Measurements from ENCODE around the gene ZSCAN16.

Gene ZSCAN16

DNA sequence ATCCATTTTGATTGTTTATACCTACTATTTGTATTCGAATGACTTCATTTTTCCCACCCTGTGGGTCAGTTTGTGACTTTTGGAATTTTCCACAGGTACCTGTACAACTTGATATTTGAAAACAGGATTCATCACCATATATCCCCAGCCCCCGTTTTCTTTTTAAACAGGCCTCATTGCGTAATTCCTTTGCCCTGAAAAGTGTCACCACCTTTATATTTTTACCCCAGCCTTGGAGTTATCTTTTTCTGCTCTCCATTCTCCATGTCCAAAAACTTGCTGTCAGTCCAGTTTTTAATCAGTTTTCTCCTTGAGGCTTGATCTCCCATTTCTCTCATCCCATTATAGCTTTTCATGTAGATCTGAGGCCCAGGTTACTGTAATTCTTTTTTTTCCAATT, 33.9 kb downstream of the ZSCAN16 start:
- peaks cover 32% of the 10 kb centered on the region for H3K36me3 ChIP-seq (ENCODE audit: insufficient read depth, insufficient read length, low read length)
- no peak overlapping the region for H3K9ac ChIP-seq (ENCODE audit: insufficient read length, low read depth)
- H3K9me3 ChIP-seq (ENCODE audit: insufficient read depth, low read length) = peaks cover 6% of the 10 kb centered on the region
- no peak for DNase-seq (ENCODE audit: low read depth, low spot score)
- no peaks in the 10 kb centered on the region for H3K4me1 ChIP-seq (ENCODE audit: insufficient read depth, insufficient read length)
- H3K4me3 ChIP-seq (ENCODE audit: insufficient read length, low read depth) = no peak overlapping the region
- TF ChIP-seq YY1 (IDR thresholded peaks at IDR 0.05; ENCODE audit: insufficient read depth, insufficient read length) = no peak
- TF ChIP-seq ZNF274 (IDR thresholded peaks at IDR 0.05; ENCODE audit: low read depth, low read length) = no peak
- no peak for TF ChIP-seq SUZ12 (IDR thresholded peaks at IDR 0.05; ENCODE audit: extremely low read depth, insufficient read depth, insufficient read length)
- no peaks in the 10 kb centered on the region for H3K27me3 ChIP-seq (ENCODE audit: insufficient read depth, insufficient read length)

DNA sequence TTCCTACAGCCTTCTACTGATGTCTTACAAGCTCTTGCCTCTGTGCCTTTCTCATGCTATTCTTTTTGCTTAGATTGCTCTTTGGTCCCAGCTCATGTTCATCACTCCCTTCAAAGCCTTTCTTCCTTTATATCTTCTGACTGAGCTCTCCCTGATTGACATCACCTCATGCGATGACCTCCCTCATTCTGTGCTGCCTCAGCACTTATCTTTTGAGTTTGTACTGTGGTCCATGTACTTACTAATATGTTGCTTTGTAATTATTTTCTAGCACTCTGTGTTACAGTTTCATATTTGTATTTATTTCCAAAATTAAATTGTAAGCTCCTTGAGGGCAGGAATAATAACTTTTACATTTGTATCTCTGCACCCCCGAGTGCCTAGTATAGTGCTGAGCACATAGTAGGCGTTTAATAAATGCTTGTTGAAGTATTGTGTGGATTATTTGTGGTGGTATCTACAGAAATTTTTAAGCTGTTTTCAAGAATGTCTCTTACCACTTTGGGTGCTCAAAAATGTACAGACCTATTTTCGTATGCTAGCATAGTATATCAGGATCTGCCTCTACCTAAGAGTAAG, 34.7 kb downstream of the ZSCAN16 start:
- Histone ChIP-seq H3K4me1 (ENCODE audit: insufficient read depth, insufficient read length) (no peaks in the 10 kb centered on the region), H3K27me3 (ENCODE audit: insufficient read depth, insufficient read length) (no peaks in the 10 kb centered on the region), H3K9me3 (ENCODE audit: insufficient read depth, low read length) (no peaks in the 10 kb centered on the region), H3K36me3 (ENCODE audit: insufficient read depth, insufficient read length, low read length) (peaks cover 24% of the 10 kb centered on the region), H3K9ac (ENCODE audit: insufficient read length, low read depth) (no peak overlapping the region), H3K4me3 (ENCODE audit: insufficient read length, low read depth) (no peak overlapping the region)
- no peak for DNase-seq (ENCODE audit: low read depth, low spot score)
- TF ChIP-seq YY1 (IDR thresholded peaks at IDR 0.05; ENCODE audit: insufficient read depth, insufficient read length) = no peak

DNA sequence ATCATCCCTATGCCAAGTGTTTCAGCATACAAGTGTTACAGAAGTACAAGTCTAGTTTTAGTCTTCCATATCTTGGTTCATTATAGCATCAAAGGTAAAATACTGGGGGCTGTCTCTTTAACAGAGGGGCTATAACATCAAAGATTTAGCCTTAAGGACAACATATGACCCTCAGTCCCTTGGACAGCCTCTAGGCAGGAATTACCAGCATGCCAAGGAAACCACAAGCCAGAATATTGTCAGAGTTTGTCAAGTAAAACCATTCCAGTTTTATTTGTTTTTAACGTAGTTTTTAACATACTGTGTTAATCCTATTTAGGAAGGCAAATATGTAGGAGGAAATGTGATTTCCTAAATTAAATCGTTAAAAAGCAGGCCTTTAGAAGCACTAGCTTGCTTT, 35.8 kb downstream of the ZSCAN16 start:
- no peaks in the 10 kb centered on the region for H3K27me3 ChIP-seq (ENCODE audit: insufficient read depth, insufficient read length)
- DNase-seq (ENCODE audit: low read depth, low spot score) = no peak
- peaks cover 13% of the 10 kb centered on the region for H3K36me3 ChIP-seq (ENCODE audit: insufficient read depth, insufficient read length, low read length)
- H3K9ac ChIP-seq (ENCODE audit: insufficient read length, low read depth) = no peak overlapping the region
- TF ChIP-seq YY1 (IDR thresholded peaks at IDR 0.05; ENCODE audit: insufficient read depth, insufficient read length) = no peak
- no peak for TF ChIP-seq ZNF274 (IDR thresholded peaks at IDR 0.05; ENCODE audit: low read depth, low read length)
- H3K9me3 ChIP-seq (ENCODE audit: insufficient read depth, low read length) = no peaks in the 10 kb centered on the region
- no peak overlapping the region for H3K4me3 ChIP-seq (ENCODE audit: insufficient read length, low read depth)
- no peaks in the 10 kb centered on the region for H3K4me1 ChIP-seq (ENCODE audit: insufficient read depth, insufficient read length)

DNA sequence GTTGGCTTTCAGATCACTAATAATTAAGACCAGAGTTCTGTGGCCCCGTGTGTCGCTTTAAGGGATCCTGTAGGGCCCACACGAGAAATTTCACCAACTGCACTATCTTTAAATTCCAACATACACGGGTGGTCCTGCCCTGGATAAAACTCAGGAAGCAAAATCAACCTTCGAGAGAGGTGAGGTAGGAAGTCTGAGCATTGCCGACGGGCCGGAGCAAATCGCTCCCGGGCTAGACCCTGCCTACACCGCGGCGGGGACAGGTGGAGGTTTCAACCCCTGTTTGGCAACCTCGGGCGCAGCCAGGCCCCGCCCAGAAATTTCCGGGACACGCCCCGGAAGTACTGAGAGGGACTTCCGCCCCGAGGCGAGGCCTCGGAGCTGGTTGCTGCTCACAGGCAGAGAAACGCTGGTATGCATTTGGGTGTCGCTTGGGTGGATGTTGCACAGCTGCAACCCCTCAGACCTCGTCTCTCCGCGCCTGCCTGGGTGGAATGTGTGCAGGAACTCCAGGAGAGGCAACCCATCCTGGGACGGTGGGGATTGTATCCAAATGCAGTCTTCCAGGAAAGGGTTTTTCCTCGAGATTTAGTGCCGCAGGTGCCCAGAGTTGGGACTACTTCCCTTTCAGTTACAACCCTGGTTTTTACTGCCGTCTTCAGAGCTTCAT, 37.1 kb downstream of the ZSCAN16 start:
- Histone ChIP-seq H3K4me1 (ENCODE audit: insufficient read depth, insufficient read length) (no peaks in the 10 kb centered on the region), H3K36me3 (ENCODE audit: insufficient read depth, insufficient read length, low read length) (peaks cover 7% of the 10 kb centered on the region), H3K9ac (ENCODE audit: insufficient read length, low read depth) (peak overlapping the region; percentile 83), H3K4me3 (ENCODE audit: insufficient read length, low read depth) (peak overlapping the region; percentile 65), H3K9me3 (ENCODE audit: insufficient read depth, low read length) (no peaks in the 10 kb centered on the region), H3K27me3 (ENCODE audit: insufficient read depth, insufficient read length) (no peaks in the 10 kb centered on the region)
- peak; percentile 73 for DNase-seq (ENCODE audit: low read depth, low spot score)
- no peak for TF ChIP-seq SUZ12 (IDR thresholded peaks at IDR 0.05; ENCODE audit: extremely low read depth, insufficient read depth, insufficient read length)
- no peak for TF ChIP-seq YY1 (IDR thresholded peaks at IDR 0.05; ENCODE audit: insufficient read depth, insufficient read length)
- no peak for TF ChIP-seq ZNF274 (IDR thresholded peaks at IDR 0.05; ENCODE audit: low read depth, low read length)

DNA sequence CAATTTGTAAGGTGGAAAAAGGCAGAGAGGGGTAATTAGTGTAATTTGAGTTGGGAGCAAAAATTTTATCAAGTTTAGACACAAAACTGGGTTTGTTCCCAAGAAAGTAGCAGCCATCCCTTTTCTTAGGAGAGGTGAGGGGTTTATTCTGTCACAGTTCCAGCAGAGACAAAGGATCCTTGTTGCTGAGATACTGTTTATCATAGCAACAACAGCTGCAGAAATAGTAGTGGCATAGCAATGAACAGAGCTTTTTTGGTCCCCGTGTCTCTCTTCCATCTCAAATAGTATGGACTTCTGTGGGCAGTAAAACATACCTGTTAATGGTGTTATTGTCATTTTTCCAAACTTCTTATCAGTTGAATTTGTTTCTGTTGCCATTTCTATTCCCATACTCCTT, 41.2 kb downstream of the ZSCAN16 start:
- no peak for TF ChIP-seq ZNF274 (IDR thresholded peaks at IDR 0.05; ENCODE audit: low read depth, low read length)
- TF ChIP-seq SUZ12 (IDR thresholded peaks at IDR 0.05; ENCODE audit: extremely low read depth, insufficient read depth, insufficient read length) = no peak
- no peak for TF ChIP-seq YY1 (IDR thresholded peaks at IDR 0.05; ENCODE audit: insufficient read depth, insufficient read length)
- no peak for DNase-seq (ENCODE audit: low read depth, low spot score)
- H3K27me3 ChIP-seq (ENCODE audit: insufficient read depth, insufficient read length) = no peaks in the 10 kb centered on the region

DNA sequence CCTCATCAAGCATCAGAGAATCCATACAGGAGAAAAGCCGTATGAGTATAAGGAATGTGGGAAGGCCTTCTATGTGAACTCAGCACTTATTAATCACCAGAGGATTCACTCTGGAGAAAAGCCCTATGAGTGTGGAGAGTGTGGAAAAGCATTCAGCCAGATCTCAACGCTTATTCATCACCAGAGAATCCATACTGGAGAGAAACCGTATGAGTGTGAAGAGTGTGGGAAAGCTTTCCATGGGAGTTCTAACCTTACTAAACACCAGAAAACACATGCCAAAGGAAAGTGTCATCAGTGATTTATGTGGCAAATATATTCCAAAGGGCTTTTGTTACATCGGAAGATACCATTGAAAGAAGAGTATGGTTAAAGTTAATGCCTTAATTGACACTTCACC, 42.7 kb downstream of the ZSCAN16 start:
- Histone ChIP-seq H3K4me3 (ENCODE audit: insufficient read length, low read depth) (no peak overlapping the region), H3K27me3 (ENCODE audit: insufficient read depth, insufficient read length) (no peaks in the 10 kb centered on the region), H3K36me3 (ENCODE audit: insufficient read depth, insufficient read length, low read length) (no peaks in the 10 kb centered on the region), H3K9ac (ENCODE audit: insufficient read length, low read depth) (no peak overlapping the region), H3K9me3 (ENCODE audit: insufficient read depth, low read length) (no peaks in the 10 kb centered on the region), H3K4me1 (ENCODE audit: insufficient read depth, insufficient read length) (no peaks in the 10 kb centered on the region)
- TF ChIP-seq ZNF274 (IDR thresholded peaks at IDR 0.05; ENCODE audit: low read depth, low read length) (no peak), YY1 (IDR thresholded peaks at IDR 0.05; ENCODE audit: insufficient read depth, insufficient read length) (no peak), SUZ12 (IDR thresholded peaks at IDR 0.05; ENCODE audit: extremely low read depth, insufficient read depth, insufficient read length) (no peak)
- DNase-seq (ENCODE audit: low read depth, low spot score) = no peak

More for the DNA sequence above, 41.2 kb downstream of the ZSCAN16 start:
- H3K4me1 ChIP-seq (ENCODE audit: insufficient read depth, insufficient read length) = no peaks in the 10 kb centered on the region
- no peak overlapping the region for H3K9ac ChIP-seq (ENCODE audit: insufficient read length, low read depth)
- no peaks in the 10 kb centered on the region for H3K9me3 ChIP-seq (ENCODE audit: insufficient read depth, low read length)
- no peak overlapping the region for H3K4me3 ChIP-seq (ENCODE audit: insufficient read length, low read depth)
- H3K36me3 ChIP-seq (ENCODE audit: insufficient read depth, insufficient read length, low read length) = no peaks in the 10 kb centered on the region

DNA sequence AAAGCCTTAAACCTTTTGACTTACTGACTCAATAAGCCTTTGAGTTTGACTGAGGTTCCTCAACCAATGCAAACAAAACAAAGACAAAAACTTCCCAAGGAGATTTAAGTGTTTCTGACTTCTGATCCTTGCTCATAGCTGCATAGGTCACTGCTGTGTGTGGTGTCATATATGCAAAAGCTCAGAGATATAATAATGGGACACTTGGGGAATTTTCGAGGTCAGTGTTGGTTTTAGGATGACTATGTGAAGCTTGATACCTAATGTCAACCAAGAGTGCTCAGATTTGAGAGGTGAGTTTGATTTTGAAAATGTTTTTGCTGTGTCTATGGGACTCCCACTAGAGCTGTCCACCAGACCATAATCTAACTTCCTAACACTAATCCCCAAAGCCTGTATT, 43.5 kb downstream of the ZSCAN16 start:
- TF ChIP-seq YY1 (IDR thresholded peaks at IDR 0.05; ENCODE audit: insufficient read depth, insufficient read length) (no peak), ZNF274 (IDR thresholded peaks at IDR 0.05; ENCODE audit: low read depth, low read length) (no peak), SUZ12 (IDR thresholded peaks at IDR 0.05; ENCODE audit: extremely low read depth, insufficient read depth, insufficient read length) (no peak)
- DNase-seq (ENCODE audit: low read depth, low spot score) = no peak
- H3K36me3 ChIP-seq (ENCODE audit: insufficient read depth, insufficient read length, low read length) = no peaks in the 10 kb centered on the region
- no peaks in the 10 kb centered on the region for H3K4me1 ChIP-seq (ENCODE audit: insufficient read depth, insufficient read length)
- no peak overlapping the region for H3K9ac ChIP-seq (ENCODE audit: insufficient read length, low read depth)
- no peaks in the 10 kb centered on the region for H3K9me3 ChIP-seq (ENCODE audit: insufficient read depth, low read length)
- H3K4me3 ChIP-seq (ENCODE audit: insufficient read length, low read depth) = no peak overlapping the region
- H3K27me3 ChIP-seq (ENCODE audit: insufficient read depth, insufficient read length) = no peaks in the 10 kb centered on the region
